Endothelial cell of umbilical vein (primary cell): ENCODE measurements around the gene OAF. TPM values are rescaled to one million over a fixed set of nuclear protein-coding genes. Genes with fewer than 3 reads are reported as not detected.

Experiments used
- BruUV-seq: library from RNA; stranded (reverse); fragments of 400-500 nt; replicated peaks from 2 replicates; lab custom pipeline; 2021; lab: Mats Ljungman, UMichigan
- CTCF ChIA-PET: fragments of 300-600, 350-600 bp; sonication (Branson Sonifier 250); formaldehyde crosslinking; loops from one replicate; lab custom pipeline; 2021; ENCODE audit warnings: antibody characterized with exemption, inconsistent platforms; lab: Charles Lee
- POLR2A ChIA-PET: fragments of 300-600, 350-600 bp; sonication (Branson Sonifier 250); formaldehyde crosslinking; loops from one replicate; lab custom pipeline; 2021; ENCODE audit warnings: antibody characterized with exemption, inconsistent platforms; lab: Charles Lee
- DNase-seq: peaks from one replicate; pipeline ENCODE4 v3.0.0-alpha.2; 2011; ENCODE audit warnings: low read depth, low spot score
- FAIRE-seq: peaks from 2 replicates; lab custom pipeline; 2011; peaks lifted over from hg19 to GRCh38; lab: Jason Lieb, UNC
- H2AFZ ChIP-seq: 2 replicates; pipeline ENCODE4 v1.6.0; 2012; ENCODE audit warnings: low read depth, low read length, control low read depth, inconsistent platforms
- H3K27ac ChIP-seq: 2 replicates; pipeline ENCODE4 v1.5.1; 2011; ENCODE audit warnings: low read depth, mild to moderate bottlenecking, control low read depth, low read length, moderate library complexity; ENCODE audit not compliant: insufficient read depth
- H3K27me3 ChIP-seq, 2 experiments: 2 replicates each; pipeline versions ENCODE4 v1.6.0 to v1.6.1; 2011; ENCODE audit warnings: low read length in 2 of 2, mixed read lengths in 1 of 2; ENCODE audit not compliant: control insufficient read depth in 2 of 2, insufficient read depth in 2 of 2
- H3K36me3 ChIP-seq, 2 experiments: 2 replicates in 1 of 2; 3 replicates in 1 of 2; pipeline ENCODE4 v1.5.1; 2011; ENCODE audit warnings: low read length in 2 of 2, mild to moderate bottlenecking in 1 of 2, moderate library complexity in 1 of 2; ENCODE audit not compliant: control insufficient read depth in 2 of 2, insufficient read depth in 2 of 2; ENCODE audit errors: extremely low read depth in 1 of 2
- H3K4me1 ChIP-seq: 3 replicates; pipeline ENCODE4 v1.5.1; 2011; ENCODE audit warnings: mild to moderate bottlenecking, low read length; ENCODE audit not compliant: control insufficient read depth, insufficient read depth; ENCODE audit errors: extremely low read depth
- H3K4me2 ChIP-seq: 2 replicates; pipeline ENCODE4 v1.6.1; 2011; ENCODE audit warnings: low read length, control low read depth, mixed read lengths; ENCODE audit not compliant: insufficient read depth
- H3K4me3 ChIP-seq, 3 experiments: fragments of 200-600 bp in 1 of 3; sonication (generic), shearing (Covaris generic) in 1 of 3; replicated peaks in 1 of 3; 2 replicates each; pipeline ENCODE4 v1.5.1; 2011 to 2016; ENCODE audit warnings: control low read depth in 3 of 3, low read length in 3 of 3, mild to moderate bottlenecking in 2 of 3, inconsistent platforms in 1 of 3, low read depth in 1 of 3, moderate library complexity in 1 of 3; ENCODE audit not compliant: insufficient read depth in 1 of 3
- H3K79me2 ChIP-seq: 2 replicates; pipeline ENCODE4 v1.6.0; 2012; ENCODE audit warnings: low read length, inconsistent platforms; ENCODE audit not compliant: control insufficient read depth, insufficient read depth
- H3K9ac ChIP-seq: replicated peaks from 2 replicates; pipeline ENCODE3; 2011; ENCODE audit warnings: low read length, control low read depth; ENCODE audit not compliant: insufficient read depth; ENCODE audit errors: extremely low read depth
- H3K9me1 ChIP-seq: replicated peaks from 3 replicates; pipeline ENCODE4 v1.6.0; 2011; ENCODE audit warnings: mild to moderate bottlenecking, low read length; ENCODE audit not compliant: control insufficient read depth, insufficient read depth; ENCODE audit errors: extremely low read depth
- H3K9me3 ChIP-seq: replicated peaks from 2 replicates; pipeline ENCODE4 v1.5.1; 2012; ENCODE audit warnings: low read length, inconsistent platforms; ENCODE audit not compliant: control insufficient read depth, insufficient read depth
- H4K20me1 ChIP-seq: replicated peaks from 2 replicates; pipeline ENCODE3; 2011; ENCODE audit warnings: mild to moderate bottlenecking, low read length; ENCODE audit not compliant: control insufficient read depth, insufficient read depth; ENCODE audit errors: extremely low read depth
- EZH2 ChIP-seq: IDR thresholded peaks from 2 replicates; pipeline ENCODE4 v1.6.1; 2012; ENCODE audit warnings: borderline replicate concordance, low read depth, mild to moderate bottlenecking, moderate library complexity, low read length, inconsistent platforms; ENCODE audit not compliant: severe bottlenecking
- GATA2 ChIP-seq: IDR thresholded peaks from 2 replicates; pipeline ENCODE4 v1.7.0; 2011; ENCODE audit warnings: low read depth, mild to moderate bottlenecking, moderate library complexity, mixed read lengths, low read length; ENCODE audit not compliant: insufficient read length, insufficient read depth
- JUN ChIP-seq: IDR thresholded peaks from 2 replicates; pipeline ENCODE4 v1.6.1; 2011; ENCODE audit warnings: borderline replicate concordance, low read depth; ENCODE audit not compliant: insufficient read length, insufficient read depth
- MAX ChIP-seq: IDR thresholded peaks from 2 replicates; pipeline ENCODE4 v1.6.1; 2011; ENCODE audit not compliant: insufficient read depth, insufficient read length
- POLR2AphosphoS5 ChIP-seq: IDR thresholded peaks from 2 replicates; pipeline ENCODE4 v1.6.1; 2012; ENCODE audit warnings: low read depth, mild to moderate bottlenecking, control low read depth, low read length, moderate library complexity; ENCODE audit not compliant: insufficient read depth
- dilution Hi-C: fragments of 300-500 bp; cut with MboI; formaldehyde crosslinking; loops from one replicate; pipeline ENCODE4 v1.15.0; 2019; ENCODE audit warnings: low sequenced_read_pairs; ENCODE audit not compliant: extremely low pct_ligation_motif_present
- intact Hi-C: fragments of 100-400 bp; cut with micrococcal nuclease; formaldehyde crosslinking; loops from one replicate; pipeline ENCODE4 v1.10.0; 2022
- polyA plus RNA-seq, 4 experiments: library from polyadenylated mRNA; depleted of rRNA in 3 of 4; stranded (reverse) in 3 of 4; unstranded in 1 of 4; fragments of >200 nt; gene quantifications; 2 replicates each; pipeline versions ENCODE4 v1.2.1 to v1.2.3, GENCODE V29; 2011 to 2012; ENCODE audit warnings: missing spikeins in 1 of 4
- total RNA-seq: library from RNA; stranded (reverse); gene quantifications from 2 replicates; pipeline ENCODE4 v1.2.3, GENCODE V29; 2021

OAF gene
- total and polyA plus RNA-seq, 2 donors (not counting 3 experiments of a cell fraction or from before 2014, with no cell fraction given): 32.1 to 33.8 TPM

- DNase-seq: no peak
- Histone ChIP-seq H3K4me2 (no peak overlapping the region), H3K9ac (no peak overlapping the region), H3K27ac (no peak overlapping the region), H3K4me1 (no peaks in the 10 kb centered on the region), H3K4me3 (no peak overlapping the region), H2AFZ (no peak overlapping the region), H3K27me3 (peaks cover 16 to 22% of the 10 kb centered on the region in 2 experiments), H3K36me3 (no peaks in the 10 kb centered on the region), H4K20me1 (no peaks in the 10 kb centered on the region), H3K9me1 (no peaks in the 10 kb centered on the region), H3K79me2 (no peaks in the 10 kb centered on the region), H3K9me3 (no peaks in the 10 kb centered on the region)
- ChIA-PET CTCF (no interaction called here), POLR2A (no interaction called here)
- FAIRE-seq: no peak
- TF ChIP-seq EZH2: peak; percentile 14
- no peak for TF ChIP-seq JUN
- TF ChIP-seq POLR2AphosphoS5: no peak
- no peak for TF ChIP-seq MAX
- dilution Hi-C loops (no loop called here), intact Hi-C loops (no loop called here)
- BruUV-seq: no TSS peak
These were observed 44.1 kb downstream of the OAF start for GRCh38 chr11:120254788-120255518.

- dilution Hi-C loops (no loop called here), intact Hi-C loops (no loop called here)
- no peak for DNase-seq
- no peak overlapping the region for H2AFZ ChIP-seq
- POLR2A ChIA-PET: no interaction called here
- H3K4me2 ChIP-seq: no peak overlapping the region
- no peaks in the 10 kb centered on the region for H4K20me1 ChIP-seq
- H3K4me1 ChIP-seq: no peaks in the 10 kb centered on the region
- H3K9ac ChIP-seq: no peak overlapping the region
- CTCF ChIA-PET: no interaction called here
- H3K9me3 ChIP-seq: no peaks in the 10 kb centered on the region
- no peaks in the 10 kb centered on the region for H3K9me1 ChIP-seq
- FAIRE-seq: no peak
- no peak overlapping the region for H3K27ac ChIP-seq
- no peak overlapping the region for H3K4me3 ChIP-seq
- peaks cover 16 to 22% of the 10 kb centered on the region in 2 experiments for H3K27me3 ChIP-seq
- BruUV-seq: no TSS peak
- H3K79me2 ChIP-seq: no peaks in the 10 kb centered on the region
- TF ChIP-seq POLR2AphosphoS5 (no peak), GATA2 (no peak)
- H3K36me3 ChIP-seq: no peaks in the 10 kb centered on the region
These were observed 44.7 kb downstream of the OAF start for GRCh38 chr11:120255519-120255866.
